Astrocyte of the spinal cord (primary cell): Measurements from ENCODE around the gene PRR15.
"Not testable (repeated sequence)": the region's sequence is repeated elsewhere in the genome, so short reads cannot be mapped to it uniquely, and the experiment has no call there.

Experiments
- DNase-seq: peaks from one replicate; pipeline ENCODE4 v3.0.0; 2011; ENCODE audit warnings: low read depth, low spot score
- H3K4me3 ChIP-seq: 2 replicates; pipeline ENCODE4 v1.5.1; 2011; ENCODE audit warnings: low read depth, mild to moderate bottlenecking, low read length, moderate library complexity
- in situ Hi-C: cut with HindIII; loops from 2 replicates; pipeline ENCODE4 v1.10.0; 2017; ENCODE audit warnings: low sequenced_read_pairs
- TF ChIP-seq, protein P1 (sequence below): IDR thresholded peaks from 2 replicates; pipeline ENCODE4 v1.5.1; 2012; ENCODE audit warnings: low read depth, mild to moderate bottlenecking, low read length, inconsistent platforms

Gene PRR15, protein sequence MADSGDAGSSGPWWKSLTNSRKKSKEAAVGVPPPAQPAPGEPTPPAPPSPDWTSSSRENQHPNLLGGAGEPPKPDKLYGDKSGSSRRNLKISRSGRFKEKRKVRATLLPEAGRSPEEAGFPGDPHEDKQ

DNA sequence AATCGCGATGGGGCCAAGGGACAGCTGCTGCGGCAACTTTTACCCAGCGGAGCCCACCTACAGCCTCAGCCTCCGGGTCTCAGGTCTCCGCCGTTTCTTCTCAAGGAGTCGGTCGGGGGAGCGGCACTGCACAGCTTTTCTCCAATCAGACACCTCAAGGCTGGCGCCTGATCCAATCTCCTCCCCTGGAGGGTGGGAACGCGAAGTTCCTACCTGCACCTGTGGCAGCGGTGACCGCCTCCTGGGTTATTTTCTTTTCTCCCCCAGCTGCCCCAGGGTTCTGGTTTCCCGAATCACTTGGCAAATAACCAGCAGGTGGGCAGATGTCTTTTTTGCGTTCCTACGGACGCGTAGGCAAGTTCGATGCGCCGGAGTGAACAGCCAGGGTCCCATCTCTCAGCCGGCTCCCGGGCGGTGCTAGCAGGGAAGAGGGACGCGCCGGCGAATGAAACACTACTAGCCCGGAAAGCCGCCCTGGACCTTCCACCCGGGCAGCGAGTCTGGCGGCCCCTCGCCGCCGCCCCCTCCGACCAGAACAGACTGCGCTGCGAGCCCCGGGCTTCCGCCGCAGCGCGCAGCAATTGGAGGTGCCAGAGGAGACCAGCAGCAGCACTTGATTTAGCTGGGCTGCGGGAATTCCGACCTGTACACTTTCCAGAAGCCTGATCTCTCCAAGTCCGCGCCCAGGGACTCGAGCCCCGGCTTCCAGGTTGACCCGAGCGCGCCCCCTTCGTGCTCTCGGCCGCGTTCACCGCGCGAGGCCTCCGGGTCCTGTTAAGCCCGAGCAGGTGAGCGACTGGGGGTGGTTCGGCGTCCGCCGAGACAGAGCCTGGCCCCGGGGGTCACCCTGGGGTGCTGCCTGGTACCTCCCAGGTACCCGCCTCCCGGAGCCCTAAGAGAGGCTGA lies at the start of gene PRR15:
TSS of gene PRR15 (plus strand) at position 246 of the 906 bp plus-strand sequence. CDS start 2,495 bp downstream, outside the sequence.
- TF ChIP-seq, protein P1, sequence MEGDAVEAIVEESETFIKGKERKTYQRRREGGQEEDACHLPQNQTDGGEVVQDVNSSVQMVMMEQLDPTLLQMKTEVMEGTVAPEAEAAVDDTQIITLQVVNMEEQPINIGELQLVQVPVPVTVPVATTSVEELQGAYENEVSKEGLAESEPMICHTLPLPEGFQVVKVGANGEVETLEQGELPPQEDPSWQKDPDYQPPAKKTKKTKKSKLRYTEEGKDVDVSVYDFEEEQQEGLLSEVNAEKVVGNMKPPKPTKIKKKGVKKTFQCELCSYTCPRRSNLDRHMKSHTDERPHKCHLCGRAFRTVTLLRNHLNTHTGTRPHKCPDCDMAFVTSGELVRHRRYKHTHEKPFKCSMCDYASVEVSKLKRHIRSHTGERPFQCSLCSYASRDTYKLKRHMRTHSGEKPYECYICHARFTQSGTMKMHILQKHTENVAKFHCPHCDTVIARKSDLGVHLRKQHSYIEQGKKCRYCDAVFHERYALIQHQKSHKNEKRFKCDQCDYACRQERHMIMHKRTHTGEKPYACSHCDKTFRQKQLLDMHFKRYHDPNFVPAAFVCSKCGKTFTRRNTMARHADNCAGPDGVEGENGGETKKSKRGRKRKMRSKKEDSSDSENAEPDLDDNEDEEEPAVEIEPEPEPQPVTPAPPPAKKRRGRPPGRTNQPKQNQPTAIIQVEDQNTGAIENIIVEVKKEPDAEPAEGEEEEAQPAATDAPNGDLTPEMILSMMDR = peak; percentile 4
- peak within 1 kb of the TSS; percentile 48 for H3K4me3 ChIP-seq
- in situ Hi-C loops = no loop called here
- peak; percentile 24 for DNase-seq

DNA sequence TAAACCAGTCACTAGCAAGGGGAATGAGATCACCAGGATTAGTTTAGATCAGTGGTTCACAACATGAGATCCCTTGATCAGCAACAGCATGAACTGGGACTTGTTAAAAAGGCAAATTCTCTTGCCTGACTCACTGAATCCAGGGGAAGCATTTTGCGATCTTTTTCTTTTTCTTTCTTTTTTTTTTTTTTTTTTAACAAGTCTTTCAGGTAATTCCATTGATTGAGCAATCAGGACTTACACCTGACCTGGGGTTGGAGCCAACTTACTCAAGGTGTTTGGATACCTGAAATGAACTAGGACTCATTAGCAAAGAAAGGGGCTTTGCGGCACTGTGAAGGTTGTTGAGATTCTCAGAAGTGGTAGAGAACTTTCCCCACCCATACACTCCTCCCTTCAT lies 47.1 kb upstream of the PRR15 start:
- in situ Hi-C loops = no loop called here
- no peak overlapping the region for H3K4me3 ChIP-seq
- DNase-seq = no peak
- TF ChIP-seq, protein P1 = no peak

DNA sequence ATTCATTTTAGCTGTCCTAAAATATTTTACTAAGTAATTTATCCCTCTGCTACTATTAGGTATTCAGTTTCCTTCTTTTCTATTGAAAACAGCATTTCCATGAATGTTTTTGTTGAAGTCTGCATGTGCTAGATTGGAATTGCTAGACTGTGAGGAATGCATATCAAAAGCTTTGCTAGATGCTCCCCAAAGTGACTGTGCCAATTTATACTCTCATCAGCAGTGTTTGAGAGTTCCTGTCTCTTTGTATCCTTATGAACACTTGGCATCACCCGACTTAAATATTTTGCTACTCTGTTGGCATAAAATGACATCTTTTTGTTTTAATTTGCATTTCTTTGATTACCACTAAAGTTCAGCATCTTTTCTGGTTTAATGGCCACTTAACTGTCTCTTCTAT lies 45.0 kb upstream of the PRR15 start:
- in situ Hi-C loops = no loop called here
- DNase-seq = no peak
- TF ChIP-seq, protein P1 = no peak
- H3K4me3 ChIP-seq = no peak overlapping the region

DNA sequence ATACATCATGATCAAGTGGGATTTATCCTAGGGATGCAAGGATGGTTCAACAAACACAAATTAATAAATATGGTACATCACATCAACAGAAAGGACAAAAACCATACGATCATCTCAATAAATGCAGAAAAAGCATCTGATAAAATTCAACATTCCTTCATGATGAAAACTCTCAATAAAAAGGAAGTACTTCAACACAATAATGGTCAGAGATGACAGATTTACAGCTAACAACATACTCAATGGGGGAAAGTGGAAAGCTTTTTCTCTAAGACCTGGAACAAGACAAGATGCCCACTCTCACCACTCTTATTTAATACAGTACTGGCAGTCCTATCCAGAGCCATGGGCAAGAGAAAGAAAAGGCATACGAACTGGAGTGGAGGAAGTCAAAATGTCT lies 39.9 kb upstream of the PRR15 start:
- TF ChIP-seq, protein P1 = no peak
- DNase-seq = no peak
- in situ Hi-C loops = no loop called here
- no peak overlapping the region for H3K4me3 ChIP-seq

DNA sequence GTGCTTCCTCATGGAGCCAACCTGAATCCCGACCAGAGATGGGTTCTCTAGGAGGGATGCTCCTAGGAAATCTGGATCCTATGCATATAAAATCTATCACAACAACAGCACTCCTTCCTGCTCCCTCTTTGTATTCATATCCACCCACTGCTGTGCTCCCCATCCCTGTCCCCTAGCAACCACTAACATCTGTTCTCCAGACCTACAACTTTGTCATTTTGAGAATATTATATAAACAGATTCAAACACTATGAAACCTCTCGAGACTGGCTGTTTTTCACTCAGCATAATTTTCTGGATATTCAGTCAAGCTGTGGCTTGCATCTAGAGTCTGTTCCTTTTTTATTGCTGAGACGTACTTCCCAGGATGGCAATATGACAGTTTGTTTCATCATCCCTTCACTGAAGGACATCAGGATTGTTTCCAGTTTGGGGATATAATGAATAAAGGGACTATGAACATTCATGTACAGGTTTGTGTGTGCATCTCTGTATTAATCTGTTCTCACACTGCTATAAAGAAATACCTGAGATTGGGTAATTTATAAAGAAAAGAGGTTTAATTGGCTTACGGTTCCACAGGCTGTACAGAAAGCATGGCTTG lies 36.0 kb upstream of the PRR15 start:
- TF ChIP-seq, protein P1 = no peak
- H3K4me3 ChIP-seq = no peak overlapping the region
- in situ Hi-C loops = no loop called here
- no peak for DNase-seq

DNA sequence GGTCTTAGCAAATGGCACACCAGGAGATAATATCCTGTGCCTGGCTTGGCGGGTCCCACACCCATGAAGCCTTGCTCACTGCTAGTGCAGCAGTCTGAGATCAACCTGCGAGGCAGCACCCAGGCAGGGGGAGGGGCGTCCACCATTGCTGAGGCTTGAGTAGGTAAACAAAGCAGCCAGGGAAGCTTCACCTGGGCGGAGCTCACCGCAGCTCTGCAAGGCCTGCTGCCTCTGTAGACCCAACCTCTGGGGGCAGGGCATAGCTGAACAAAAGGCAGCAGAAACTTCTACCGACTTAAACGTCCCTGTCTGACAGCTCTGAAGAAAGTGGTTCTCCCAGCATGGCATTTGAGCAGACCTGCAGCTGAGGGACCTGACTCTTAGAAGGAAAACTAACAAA lies 35.1 kb upstream of the PRR15 start:
- H3K4me3 ChIP-seq, DNase-seq, in situ Hi-C loops: not testable (repeated sequence)

DNA sequence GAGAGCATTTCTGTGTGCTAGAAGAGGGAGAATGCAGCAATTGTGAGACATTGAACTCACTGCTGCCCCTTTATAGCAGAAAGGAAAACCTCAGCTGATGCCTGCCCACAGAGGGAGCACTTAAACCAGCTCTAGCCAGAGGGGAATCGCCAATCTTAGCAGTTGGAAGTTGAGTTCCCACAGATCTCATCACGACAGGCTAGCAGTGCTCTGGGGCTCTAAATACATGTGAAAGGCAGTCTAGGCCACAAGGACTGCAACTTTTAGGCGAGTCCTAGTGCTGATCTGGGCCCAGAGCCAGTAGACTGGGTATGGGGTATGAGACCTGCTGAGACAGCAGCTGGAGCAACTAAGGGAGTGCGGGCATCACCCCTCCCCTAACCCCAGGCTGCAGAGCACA lies 25.2 kb upstream of the PRR15 start:
- TF ChIP-seq, protein P1 = no peak
- in situ Hi-C loops = no loop called here
- DNase-seq = no peak
- no peak overlapping the region for H3K4me3 ChIP-seq
